ENCODE results near the gene ARMH1.

Gene ARMH1

DNA sequence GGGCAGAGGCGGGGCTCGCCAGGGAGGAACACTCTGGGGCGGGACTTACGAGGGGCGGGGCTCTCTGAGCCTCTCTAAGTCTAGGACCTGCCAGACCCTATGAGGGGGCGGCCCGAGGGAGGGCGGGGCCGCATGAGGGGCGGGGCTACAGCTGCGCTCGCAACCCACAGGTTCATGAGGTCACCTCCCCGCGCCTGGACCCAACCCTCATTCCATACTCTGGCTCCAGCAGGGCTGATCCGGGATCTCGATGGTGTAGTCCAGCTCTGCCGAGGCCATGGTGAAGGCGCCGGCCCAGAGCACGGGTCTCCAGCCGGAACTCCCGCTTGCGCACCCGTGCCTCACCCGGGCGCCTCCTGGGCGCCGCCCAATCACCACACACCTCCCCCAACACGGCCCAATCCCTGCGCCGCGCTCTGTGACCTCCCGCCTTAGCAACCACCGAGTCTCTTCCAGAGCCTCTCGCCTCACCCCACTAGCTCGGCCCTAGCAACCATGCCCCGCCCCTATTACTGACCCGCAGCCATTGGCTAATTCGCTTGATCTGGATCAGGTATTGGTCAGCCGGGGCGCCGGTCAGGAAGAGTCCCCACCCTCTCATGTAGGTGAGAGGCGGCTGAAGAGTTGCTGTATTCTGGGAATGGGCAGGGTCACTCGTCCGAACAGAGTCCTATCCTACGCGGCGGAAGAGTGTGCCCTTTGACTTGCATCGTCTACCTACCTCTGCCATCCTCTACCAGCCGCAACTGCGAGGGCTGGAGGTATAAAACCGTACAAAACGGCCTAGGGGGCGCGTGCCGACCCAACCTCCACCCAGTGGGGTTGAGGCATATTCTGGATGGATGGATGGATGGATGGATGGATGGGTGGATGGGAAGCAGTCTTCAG, at the start of gene ARMH1, which contains the start of gene TMEM53:
ARMH1 (plus strand) TSS at position 602 of the 888 bp plus-strand sequence. CDS start 14,984 bp downstream, outside the sequence.
TMEM53 (minus strand) TSS at position 369 of the 888 bp plus-strand sequence; CDS start at position 279, 90 bp downstream.
- peak; percentile 98 for DNase-seq

DNA sequence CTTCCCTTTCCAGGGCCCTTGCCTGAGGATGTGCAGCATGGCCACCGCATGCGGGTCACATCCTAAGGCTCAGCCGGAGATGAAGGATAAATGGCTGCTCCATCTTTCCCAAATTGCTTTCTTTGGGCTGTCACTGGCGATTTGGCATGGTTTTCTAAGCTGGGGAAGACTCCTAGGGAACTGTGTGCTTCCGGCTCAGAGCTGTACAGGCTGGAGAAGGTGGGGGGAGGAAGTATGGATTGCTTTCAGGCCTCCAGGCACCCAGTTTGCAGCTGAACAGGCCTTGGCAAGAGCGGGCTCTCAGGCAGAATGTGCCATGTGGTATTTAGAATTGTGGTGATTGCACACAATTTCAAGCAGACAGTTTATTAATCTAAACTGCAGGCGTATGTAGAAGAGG, 49.2 kb upstream of the ARMH1 start:
- DNase-seq: no peak

DNA sequence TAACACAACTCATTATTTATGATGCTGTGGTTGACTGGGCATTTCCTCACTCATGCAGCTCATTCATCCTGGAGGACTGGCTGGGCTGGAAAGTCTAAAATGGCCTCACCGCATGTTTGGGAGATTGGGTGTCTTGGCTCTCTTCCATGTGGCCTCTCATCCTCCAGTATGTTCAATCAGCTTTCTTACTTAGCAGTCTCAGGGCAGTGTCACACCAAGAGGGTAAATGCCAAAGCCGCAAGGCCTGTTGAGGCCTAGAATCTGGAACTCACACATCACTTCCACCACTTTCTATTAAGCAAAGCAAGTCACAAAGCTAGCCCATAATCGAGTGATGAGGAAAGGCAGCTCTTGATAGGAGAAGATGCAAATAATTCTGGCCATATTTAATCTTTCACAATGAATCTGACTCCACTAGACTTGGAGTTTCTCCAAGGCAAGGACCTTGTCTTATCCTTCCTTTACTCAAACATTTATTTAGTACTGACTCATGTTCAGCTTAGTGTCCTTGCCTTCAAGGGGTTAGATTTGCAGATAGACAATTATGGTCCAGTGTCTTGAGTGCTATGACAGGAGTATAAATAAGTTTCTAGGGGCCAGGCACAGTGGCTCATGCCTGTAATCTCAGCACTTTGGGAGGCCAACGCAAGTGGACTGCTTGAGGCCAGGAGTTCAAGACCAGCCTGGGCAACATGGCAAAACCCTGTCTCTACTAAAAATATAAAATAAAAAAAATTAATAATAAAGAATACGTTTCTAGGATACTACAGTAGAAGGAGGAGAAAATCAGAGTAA, 45.4 kb upstream of the ARMH1 start:
- DNase-seq: no peak

DNA sequence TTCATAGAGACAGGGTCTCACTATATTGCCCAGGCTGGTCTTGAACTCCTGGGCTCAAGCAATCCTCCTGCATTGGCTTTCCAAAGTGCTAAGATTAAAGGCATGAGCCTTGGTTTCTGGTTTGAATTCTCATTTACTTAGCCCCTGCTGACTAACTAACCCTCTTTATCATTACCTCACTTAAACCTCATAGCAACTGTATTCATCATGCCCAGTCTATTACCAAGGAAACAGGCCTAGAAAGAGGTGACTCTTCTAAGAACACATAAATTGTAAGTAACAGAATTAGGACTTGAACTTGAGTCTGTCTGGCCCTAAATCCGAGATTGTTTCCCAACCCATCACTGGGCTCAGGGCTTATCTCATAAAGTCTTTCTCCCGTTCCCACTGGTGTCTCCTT, 44.4 kb upstream of the ARMH1 start:
- no peak for DNase-seq

DNA sequence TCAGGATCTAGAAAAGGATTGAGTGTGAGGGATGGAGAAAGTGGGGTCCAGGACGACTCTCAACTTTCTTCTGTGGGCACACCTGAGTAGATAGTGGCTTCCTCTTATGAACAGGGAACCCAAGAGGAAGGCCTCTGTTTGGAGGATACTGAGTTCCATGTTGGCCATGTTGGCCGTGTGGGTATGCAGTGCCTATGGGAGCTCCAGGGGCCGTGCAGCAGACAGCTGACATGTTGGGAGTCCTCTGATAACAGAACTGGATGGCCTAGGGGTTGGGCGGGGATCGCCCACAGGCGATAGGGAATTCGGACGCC, 43.2 kb upstream of the ARMH1 start:
- no peak for DNase-seq

DNA sequence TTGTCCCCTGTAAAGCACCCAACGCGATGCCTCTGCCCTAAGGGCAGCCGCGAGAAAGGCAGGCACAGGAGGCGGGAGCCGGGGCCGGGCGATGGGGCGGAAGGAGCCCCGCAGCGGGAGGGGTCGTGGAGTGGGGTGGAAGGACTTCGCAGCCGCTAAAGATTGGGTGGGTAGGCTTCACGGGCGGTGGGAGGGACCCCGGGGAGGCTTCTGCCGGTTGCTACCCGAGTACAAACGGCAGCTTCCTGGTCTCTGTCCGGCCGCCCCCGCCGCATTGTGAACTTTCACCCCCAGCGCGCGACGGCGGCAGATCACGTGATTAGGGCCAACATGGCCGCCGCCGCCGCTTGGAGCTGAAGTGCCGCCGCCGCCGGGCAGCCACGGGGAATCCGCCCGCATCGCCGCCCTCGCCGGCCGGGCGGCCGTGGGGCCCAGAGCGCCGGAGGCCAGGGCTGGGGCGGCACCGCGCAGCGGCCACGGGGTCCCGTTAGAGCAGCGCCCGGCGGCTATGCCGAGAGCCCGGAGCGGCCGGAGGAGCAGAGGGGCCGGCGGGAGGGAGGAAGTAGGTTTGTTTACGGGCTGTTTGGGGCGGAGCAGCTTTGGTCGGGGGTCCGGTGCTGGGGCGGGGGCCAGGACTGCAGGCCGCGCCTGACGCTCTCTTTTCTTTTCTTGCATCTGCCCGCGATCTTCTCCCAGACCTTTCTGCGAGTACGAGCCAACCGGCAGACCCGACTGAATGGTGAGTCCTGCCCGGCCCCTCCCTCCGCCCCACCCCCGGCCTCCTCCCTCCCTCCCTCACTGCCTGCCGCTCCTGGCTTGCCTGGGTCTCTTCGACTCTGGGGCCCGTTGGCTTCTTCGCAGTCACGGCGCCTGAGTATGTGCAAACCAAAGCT, 42.6 kb upstream of the ARMH1 start:
- DNase-seq: peak; percentile 91 to 93

DNA sequence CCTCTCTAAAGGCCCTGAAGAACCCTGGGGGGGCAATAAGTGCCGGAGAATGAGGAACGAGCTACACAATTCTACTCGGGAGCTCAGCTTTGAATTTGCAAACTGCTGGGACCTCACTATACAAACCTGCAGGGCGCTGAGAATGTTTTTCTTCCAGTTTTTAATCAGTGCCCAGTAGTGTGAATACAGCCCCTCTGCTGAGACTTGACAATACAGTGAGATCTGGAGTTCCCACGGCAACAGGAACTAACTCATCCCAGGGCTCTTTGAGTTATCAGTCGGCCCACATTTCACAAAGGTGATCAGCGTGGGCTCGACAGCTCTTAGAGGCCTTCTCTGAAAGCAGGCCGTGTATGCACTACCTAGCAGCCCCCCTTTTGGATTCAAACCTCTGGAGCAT, 41.9 kb upstream of the ARMH1 start:
- DNase-seq: no peak

DNA sequence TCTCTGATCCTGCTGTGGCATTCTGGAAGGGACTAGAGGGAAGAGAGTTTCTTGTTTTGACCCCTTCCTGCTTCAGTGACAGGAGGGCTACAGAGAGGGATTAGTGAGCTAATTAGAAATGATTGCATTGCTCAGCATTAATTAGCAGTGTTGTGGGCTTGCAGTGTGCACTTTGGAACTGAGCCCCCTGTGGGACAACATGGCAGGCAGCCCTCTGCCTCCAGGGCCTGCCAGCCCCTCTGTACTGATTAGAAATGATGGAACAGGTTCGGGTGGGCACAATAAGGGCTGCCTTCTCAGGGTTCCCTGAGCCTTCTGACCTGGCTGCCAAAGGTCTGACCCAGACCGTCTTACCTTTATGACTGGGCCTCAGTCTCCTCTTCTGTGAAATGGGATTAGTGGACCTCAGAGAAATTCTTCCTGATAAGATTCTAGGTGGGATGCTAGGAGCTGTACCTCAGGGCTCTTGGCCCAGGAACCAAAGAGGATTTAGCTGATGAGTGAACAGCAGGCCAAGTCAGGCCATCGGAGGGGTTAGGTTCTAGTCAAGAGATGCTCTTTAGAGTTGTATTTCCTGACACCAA, 39.8 kb upstream of the ARMH1 start:
- no peak for DNase-seq

DNA sequence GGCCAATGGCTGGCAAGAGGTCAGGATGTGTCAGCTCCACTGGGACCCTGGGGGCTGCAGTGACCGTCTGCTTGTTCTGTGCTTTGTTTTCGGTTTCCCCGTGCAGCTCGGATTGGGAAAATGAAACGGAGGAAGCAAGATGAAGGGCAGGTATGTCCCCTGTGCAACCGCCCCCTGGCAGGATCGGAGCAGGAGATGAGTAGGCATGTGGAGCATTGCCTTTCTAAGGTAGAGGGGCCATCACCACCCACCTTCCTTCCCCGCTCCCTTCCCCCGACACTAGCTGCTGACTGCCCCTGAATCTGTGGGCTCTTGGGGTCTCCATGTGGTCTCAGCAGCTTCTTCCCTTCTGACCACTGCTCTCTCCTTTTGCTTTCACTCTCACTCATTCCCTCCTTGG, 39.1 kb upstream of the ARMH1 start:
- no peak for DNase-seq

DNA sequence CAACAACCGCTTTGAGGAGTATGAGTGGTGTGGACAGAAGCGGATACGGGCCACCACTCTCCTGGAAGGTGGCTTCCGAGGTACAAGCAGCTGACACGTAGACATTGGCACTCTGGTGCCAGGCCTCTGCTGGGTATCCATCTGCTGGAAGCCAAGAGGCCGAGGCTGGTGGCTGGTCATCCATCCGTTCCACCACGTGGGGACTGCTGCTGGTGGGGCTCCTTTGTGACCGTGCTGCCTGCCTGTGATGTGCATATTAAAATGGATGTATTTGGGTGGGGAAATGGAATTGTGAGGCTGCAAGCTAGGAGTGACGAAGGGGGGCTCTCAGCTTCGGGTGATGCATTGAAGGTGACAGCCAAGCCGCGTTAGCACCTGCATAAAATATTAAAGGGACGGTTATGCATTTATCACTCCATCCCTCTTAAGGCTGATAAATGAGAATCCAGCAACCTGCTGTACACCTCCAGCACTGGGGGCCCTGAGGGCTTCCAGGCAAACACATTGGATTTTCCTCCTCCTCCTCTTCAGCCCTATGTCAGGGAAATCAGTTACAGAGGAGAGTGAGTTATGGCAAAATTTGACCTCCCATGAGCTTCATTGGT, 38.3 kb upstream of the ARMH1 start:
- DNase-seq: no peak

DNA sequence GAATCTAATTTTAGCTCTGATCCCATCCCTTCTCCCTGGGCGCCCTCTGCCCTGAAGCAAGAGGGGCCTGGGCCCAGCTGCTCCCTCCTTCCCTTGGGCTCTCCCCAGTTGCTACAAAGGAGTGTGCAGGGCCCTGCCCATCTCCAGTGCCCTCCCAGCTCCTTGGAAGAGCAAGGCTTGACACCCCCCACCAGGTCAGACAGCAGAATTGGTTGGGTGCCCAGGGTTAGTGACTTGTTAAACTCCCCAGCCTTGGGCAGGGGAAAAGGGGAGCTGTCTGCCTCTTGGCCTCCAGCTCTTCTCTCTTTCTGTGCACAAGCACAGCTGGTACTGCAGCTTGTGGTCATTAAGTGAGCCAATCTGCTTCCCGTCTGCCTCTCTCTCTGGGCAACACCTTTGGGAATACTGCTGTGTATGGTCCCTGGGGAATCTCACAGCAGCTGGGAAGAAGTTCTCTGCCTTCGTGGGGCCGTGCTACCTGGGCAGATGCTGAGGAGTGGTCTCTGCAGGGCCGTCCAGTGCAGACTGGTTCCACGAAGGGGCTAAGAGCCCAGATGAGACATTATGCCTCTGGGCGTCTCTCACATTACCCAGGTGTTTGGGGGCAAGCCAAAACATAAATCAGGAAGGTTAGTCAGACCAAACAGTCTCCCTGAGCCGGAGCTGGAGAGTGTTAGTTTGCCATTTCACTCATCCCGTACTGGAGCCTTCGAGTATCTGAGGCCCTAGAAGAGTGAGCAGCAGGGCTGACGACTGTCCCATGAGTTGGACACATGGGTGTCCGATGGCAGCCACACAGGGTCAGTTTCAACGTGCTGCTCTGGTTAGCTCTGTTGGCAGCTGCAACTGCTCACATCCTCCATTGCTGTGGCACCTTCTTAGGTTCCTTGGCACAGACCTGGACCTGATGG, 37.6 kb upstream of the ARMH1 start:
- DNase-seq: no peak

DNA sequence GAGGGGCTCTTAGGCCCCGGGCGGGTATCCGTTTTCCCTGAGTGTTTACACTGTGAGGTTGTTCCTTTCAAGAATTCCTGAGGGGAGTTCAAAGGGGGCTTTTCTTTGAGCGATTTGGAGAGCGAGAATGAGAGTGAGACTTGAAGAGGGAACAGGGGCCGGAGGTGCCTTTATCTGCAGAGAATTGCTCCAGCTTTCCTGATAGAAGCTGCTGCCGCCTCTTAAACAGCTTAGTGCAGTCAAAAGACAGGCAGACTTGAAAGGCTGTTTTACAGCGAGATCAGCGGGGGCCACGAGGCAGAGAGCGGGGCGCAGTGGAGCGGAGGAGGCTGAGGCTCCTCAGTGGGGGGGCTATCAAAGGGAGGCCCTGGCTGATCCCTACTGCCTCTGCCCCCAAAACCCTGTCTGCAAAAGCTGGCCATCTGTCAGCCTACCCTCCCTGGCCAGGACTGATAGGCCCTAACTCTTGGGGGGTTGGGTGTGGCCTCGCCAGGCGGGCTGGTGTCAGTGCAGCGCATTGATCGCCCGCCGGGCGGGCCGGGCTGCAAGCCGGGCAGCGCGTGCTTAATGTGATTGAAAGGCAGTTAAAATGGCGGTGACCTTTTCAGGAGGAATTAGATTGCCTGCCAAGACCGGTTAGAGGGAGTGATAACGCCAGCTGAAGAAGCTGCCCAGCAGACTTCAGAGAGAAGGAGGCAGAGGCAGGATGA, 36.7 kb upstream of the ARMH1 start:
- no peak for DNase-seq

DNA sequence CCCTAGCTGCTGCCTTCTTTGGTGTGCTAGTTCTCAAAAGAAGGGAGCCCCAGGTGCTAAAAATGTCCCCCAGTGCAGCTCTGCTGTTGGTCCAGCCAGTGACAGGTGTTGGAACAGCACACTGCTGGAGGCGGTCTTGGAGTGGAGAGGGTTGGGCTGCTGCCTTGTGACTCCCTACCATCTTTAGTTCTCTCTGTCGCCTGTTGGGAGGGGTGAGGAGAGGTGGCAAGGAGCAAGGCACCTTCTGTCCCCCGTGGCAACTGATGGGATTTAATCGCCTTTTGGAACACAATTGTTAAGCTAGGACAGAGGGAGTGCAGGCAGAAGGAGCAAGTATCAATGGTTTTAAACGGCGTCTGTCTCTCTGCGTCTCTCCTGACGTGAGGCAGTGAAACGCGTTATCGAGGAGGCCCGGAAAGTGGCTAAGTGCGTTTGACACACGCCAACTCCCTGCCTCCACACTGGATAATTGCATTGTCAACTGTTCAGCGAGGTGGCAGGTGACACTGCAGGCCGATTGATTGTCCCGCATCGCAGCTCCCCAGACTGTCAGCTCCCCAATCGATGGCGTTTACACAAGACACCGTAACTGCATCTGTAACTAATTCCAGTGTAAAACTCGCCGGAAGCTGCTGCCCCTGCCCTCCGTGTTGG, 34.2 kb upstream of the ARMH1 start:
- DNase-seq: no peak

DNA sequence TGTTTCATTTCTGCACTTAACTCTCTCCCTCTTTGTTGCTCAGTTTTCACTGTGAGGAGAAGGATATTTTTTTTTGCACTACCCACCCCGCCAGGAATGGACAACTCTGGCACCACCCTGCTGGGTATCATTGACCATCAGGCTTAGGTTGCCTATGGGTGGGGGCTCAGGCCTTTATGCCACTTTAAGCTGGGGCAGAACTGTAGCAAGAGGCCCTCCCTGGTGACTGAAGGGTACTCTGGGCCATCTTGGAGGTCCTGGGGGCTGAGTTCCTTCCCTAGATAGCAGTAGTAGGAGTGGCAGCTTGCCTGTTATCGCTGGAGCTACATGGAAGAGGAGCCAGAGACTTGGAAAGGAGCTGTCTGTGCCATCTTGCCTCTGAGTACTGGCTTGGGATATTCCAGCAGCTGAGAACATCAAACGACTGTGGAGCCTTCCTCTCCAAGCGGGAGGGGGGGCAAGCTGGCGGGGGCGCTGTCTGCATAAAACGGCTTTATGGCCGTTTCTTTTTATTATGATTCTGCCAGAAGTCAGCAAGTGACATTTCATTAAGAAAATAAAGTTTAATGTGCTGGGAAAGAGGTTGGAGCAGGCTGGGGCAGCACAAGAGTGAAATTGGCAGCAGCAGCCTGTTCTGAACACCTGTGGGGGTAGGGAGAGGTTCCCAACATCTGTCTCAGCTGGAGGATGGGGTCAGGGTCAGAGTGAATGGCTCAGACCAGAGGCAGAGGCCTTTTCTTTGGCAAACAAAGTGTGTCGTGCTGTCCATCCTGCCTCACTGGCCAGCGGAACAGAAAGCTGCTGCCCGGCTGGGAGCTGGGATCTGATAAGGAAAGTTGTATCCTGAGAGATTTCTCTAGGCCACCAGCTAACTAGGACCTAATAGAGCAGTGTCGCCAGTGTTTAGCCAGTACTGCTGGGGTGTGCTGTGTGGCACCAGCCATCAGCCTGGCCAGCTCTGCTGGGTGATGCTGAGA, 33.1 kb upstream of the ARMH1 start:
- DNase-seq: no peak

DNA sequence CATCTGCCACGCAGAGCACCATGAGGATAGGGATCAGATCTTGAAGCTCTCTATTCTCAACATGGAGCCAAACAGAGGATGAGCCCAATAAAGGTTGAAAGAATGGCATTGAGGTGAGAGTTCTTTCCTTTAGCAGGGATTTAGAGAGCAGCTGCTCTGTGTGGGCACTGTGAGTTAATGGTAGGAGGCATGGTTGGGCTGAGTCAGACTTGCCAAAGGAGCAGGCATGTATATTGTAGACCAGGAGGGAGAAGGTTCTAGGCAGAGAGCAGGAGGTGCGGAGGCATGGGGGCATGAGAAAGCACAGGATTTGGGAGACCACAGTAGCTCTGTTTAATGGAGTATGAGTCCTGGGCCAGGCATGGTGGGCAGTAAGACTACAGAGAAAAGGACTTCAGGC, 32.3 kb upstream of the ARMH1 start:
- no peak for DNase-seq

DNA sequence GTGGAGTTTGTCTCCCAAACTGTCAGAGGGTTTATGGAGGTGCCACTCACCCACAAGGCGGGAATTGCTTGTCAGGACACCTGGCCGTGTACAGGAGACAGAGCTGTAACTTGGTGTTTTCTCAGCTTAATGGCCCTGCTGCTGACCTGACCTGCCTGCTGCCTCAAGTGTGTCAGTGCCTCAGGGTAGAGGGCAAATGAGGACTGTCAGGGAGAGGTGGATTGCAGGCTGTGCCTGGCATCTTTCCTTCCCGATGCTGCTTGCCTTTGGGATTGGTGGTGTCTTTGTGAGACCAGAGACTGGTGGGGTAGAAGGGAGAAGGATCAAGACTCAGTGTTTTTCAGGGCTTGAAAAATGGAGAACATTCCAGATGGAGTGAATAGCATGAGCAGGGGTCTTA, 31.6 kb upstream of the ARMH1 start:
- DNase-seq: no peak

DNA sequence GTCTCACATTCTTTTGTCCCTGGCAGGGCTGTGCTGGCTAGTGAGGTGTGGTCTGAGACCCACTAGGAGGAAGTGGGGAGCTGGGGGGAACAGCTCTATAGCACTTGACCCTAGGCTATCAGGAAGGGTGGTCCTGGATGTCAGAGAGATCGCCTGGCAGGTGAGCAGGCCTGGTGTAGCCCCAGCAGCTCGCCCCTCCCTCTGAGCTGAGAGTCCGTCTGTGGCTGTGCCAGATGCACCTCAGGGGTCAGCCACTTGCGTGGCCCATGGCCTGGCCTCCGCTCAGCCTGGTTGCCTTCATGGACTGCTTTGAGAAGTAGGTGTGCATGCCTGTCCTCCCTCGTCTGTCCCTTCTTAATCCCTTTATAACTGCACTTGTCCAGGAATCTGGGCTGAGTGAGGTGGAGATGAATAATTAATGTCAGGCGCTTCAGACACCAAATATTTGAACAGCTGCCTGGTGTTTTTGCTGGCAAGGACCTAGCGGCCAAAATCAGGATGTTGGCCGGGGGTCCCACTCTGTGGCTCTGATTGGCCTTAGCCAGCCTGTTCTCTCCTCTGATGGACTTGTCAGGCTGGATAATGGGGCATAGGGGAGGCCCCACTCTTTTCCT, 30.7 kb upstream of the ARMH1 start:
- no peak for DNase-seq

DNA sequence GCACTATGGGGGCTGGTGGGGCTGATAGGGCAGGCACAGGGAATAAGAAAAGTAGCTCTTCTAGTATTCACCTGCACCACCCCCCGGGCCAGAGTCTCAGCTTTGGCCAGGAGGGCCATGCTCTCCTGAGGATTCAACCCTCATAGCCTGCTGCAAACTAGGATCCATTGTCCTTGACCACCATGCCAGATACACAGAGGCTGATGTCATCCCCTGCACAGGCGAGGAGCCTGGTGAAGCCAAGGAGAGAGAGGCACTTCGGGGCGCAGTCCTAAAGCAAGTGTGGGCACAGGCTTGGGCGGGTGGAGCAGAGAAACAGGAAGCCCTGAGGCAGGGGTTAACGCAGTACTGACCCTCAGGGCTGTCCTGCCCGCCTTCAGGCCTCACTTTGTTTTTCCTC, 29.7 kb upstream of the ARMH1 start:
- no peak for DNase-seq

Measured in activated T-cell treated with anti-CD3 and anti-CD28 coated beads, Interleukin-2, amount 50 U/mL, for 48 hours (primary cell).